Neural progenitor cell (in vitro differentiated cells): ENCODE results near the gene CAMK1G.

Experiments
- CTCF ChIP-seq: fragments of 200-600 bp; sonication (generic); IDR thresholded peaks from 2 replicates; pipeline ENCODE4 v1.5.1; 2017; ENCODE audit warnings: antibody characterized with exemption, mild to moderate bottlenecking
- EZH2 ChIP-seq: fragments of 200-600 bp; sonication (generic); IDR thresholded peaks from 2 replicates; pipeline ENCODE4 v1.6.1; 2017; ENCODE audit warnings: antibody characterized with exemption, mild to moderate bottlenecking, moderate library complexity

GRCh38 chr1:209616366-209617046 lies 33.0 kb downstream of the CAMK1G start:
- no peak for TF ChIP-seq CTCF
- no peak for TF ChIP-seq EZH2
